ENCODE results near the gene CRYZL1. TPM values are rescaled to one million over a fixed set of nuclear protein-coding genes. Genes with fewer than 3 reads are reported as not detected.

CRYZL1 gene
- total and polyA plus RNA-seq, 2 of the 8 experiments (the other 6 are each of a cell fraction or from before 2014, with no cell fraction given), result 15.6 to 15.8 TPM

GRCh38 chr21:33668620-33669019 is 27.1 kb upstream of the CRYZL1 start (continued):
- TF ChIP-seq EZH2 (IDR thresholded peaks at IDR 0.05; ENCODE audit: low read depth, low read length, severe bottlenecking), result no peak
- no peak for TF ChIP-seq POLR2A (IDR thresholded peaks at IDR 0.05; ENCODE audit: control extremely low read depth in 1 of 2, low read depth in 2 of 2, low read length in 2 of 2)
- TF ChIP-seq CBX5 (IDR thresholded peaks at IDR 0.05; ENCODE audit: low read depth, low read length), result no peak
- no peak for TF ChIP-seq RFX5 (IDR thresholded peaks at IDR 0.05; ENCODE audit: borderline replicate concordance, low read depth, low read length)
- TF ChIP-seq ASH2L (IDR thresholded peaks at IDR 0.05; ENCODE audit: low read length), result no peak

All from H1 (cell line).